K562 (cell line): ENCODE measurements around the gene CD34. TPM values are rescaled to one million over a fixed set of nuclear protein-coding genes. Genes with fewer than 3 reads are reported as not detected.

Source experiments
- CBFA2T3 ChIP-seq: fragments of 450-650 bp; IDR thresholded peaks from 2 replicates; pipeline ENCODE4 v1.6.1; 2017
- CBX1 ChIP-seq: sonication (generic); IDR thresholded peaks from 2 replicates; pipeline ENCODE4 v1.6.1; 2016; ENCODE audit warnings: antibody characterized with exemption, low read depth, mild to moderate bottlenecking
- CLOCK ChIP-seq: fragments of 250-450 bp; sonication (Bioruptor Pico); IDR thresholded peaks from 2 replicates; pipeline ENCODE4 v1.4.0; 2020; ENCODE audit warnings: mild to moderate bottlenecking, moderate library complexity, borderline replicate concordance
- HNRNPLL ChIP-seq: fragments of 200-400 bp; formaldehyde crosslinking; IDR thresholded peaks from 2 replicates; pipeline ENCODE4 v1.6.1; 2017; ENCODE audit warnings: low read length, low read depth, mild to moderate bottlenecking; ENCODE audit not compliant: poor library complexity, severe bottlenecking
- JUND ChIP-seq, 2 experiments: IDR thresholded peaks; 2 replicates in 1 of 2; 3 replicates in 1 of 2; pipeline ENCODE4 v1.6.1; 2011; ENCODE audit warnings: borderline replicate concordance in 2 of 2, low read depth in 2 of 2, low read length in 2 of 2, improper control_type of control experiment in 1 of 2, missing biosample characterization in 1 of 2, missing genetic modification characterization in 1 of 2, missing genetic modification reagents in 1 of 2
- MNT ChIP-seq, 2 experiments: fragments of 450-650 bp; conservative IDR thresholded peaks; 2 replicates each; pipeline ENCODE4 v1.6.1; 2017; ENCODE audit warnings: mild to moderate bottlenecking in 2 of 2, moderate library complexity in 2 of 2
- NFRKB ChIP-seq: fragments of 450-650 bp; IDR thresholded peaks from 2 replicates; pipeline ENCODE4 v1.6.1; 2016; ENCODE audit warnings: low read depth
- NKRF ChIP-seq: fragments of 450-650 bp; IDR thresholded peaks from 2 replicates; pipeline ENCODE4 v1.6.1; 2016; ENCODE audit warnings: borderline replicate concordance
- PREB ChIP-seq: sonication (generic); formaldehyde crosslinking; IDR thresholded peaks from 2 replicates; pipeline ENCODE4 v1.8.1; 2023; ENCODE audit warnings: mild to moderate bottlenecking, missing genetic modification reagents
- SAFB ChIP-seq: fragments of 200-400 bp; formaldehyde crosslinking; IDR thresholded peaks from 2 replicates; pipeline ENCODE4 v1.6.1; 2017; ENCODE audit warnings: low read depth, low read length, borderline replicate concordance
- SIN3B ChIP-seq: fragments of 450-650 bp; IDR thresholded peaks from 2 replicates; pipeline ENCODE4 v1.6.1; 2017; ENCODE audit warnings: low read depth, mild to moderate bottlenecking, moderate library complexity
- SMARCC2 ChIP-seq: fragments of 450-650 bp; IDR thresholded peaks from 2 replicates; pipeline ENCODE4 v1.6.1; 2017; ENCODE audit warnings: antibody characterized with exemption, moderate library complexity, mild to moderate bottlenecking, low read depth
- TEAD1 ChIP-seq, 2 experiments: fragments of 450-650 bp in 1 of 2; sonication (generic) in 1 of 2; formaldehyde crosslinking; IDR thresholded peaks; 2 replicates each; pipeline versions ENCODE4 v1.4.0 to v1.8.0; 2020 to 2022; ENCODE audit warnings: mild to moderate bottlenecking in 2 of 2, missing genetic modification reagents in 1 of 2
- USF1 ChIP-seq: sonication (generic); formaldehyde crosslinking; IDR thresholded peaks from 2 replicates; pipeline ENCODE4 v1.9.0; 2022; ENCODE audit warnings: mild to moderate bottlenecking, missing genetic modification reagents
- USF2 ChIP-seq: sonication (generic); formaldehyde crosslinking; IDR thresholded peaks from 2 replicates; pipeline ENCODE4 v1.5.0; 2020; ENCODE audit warnings: missing genetic modification reagents
- ZNF384 ChIP-seq: IDR thresholded peaks from 2 replicates; pipeline ENCODE4 v1.6.1; 2012; ENCODE audit warnings: low read depth, low read length, improper control_type of control experiment
- ZNF589 ChIP-seq: fragments of 200-800 bp; sonication (Bioruptor generic); IDR thresholded peaks from 2 replicates; pipeline ENCODE4 v1.6.1; 2016; ENCODE audit warnings: low read depth, missing genetic modification characterization, missing compliant biosample characterization
- polyA plus RNA-seq, 8 experiments: library from polyadenylated mRNA; depleted of rRNA in 4 of 8; stranded (reverse) in 5 of 8; unstranded in 3 of 8; fragments of >200 nt; fragmentation: Nextera tagmentation in 2 of 8; fragmentation: Illumina TruSeq in 1 of 8; extraction: Ambion mirVana in 2 of 8; extraction: Trizol in 1 of 8; gene quantifications; 2 replicates each; pipeline versions ENCODE4 v1.2.1 to v1.2.3, GENCODE V29; 2011 to 2014; ENCODE audit warnings: inconsistent platforms in 1 of 8, missing spikeins in 1 of 8
- total RNA-seq, 7 experiments: library from RNA; depleted of rRNA in 6 of 7; stranded (reverse); fragments of >200 nt in 6 of 7; fragmentation: Illumina TruSeq in 2 of 7; extraction: Trizol in 2 of 7; gene quantifications; 2 replicates each; pipeline versions ENCODE4 v1.2.1 to v1.2.3, GENCODE V29; 2011 to 2021; ENCODE audit warnings: low replicate concordance in 1 of 7

Gene CD34
- total and polyA plus RNA-seq, 9 of the 15 experiments (the other 6 are each of a cell fraction or from before 2014, with no cell fraction given): not detected

GRCh38 chr1:207831517-207832327, 79.2 kb downstream of the CD34 start (continued):
- TF ChIP-seq NKRF: no peak
- no peak for TF ChIP-seq ZNF384
- TF ChIP-seq TEAD1 (CRISPR knock-in tag; IDR thresholded peaks at IDR 0.05): peak in 1 of 2 experiments; percentile 24; a peak in 1 of 4 replicates
- TF ChIP-seq CLOCK (CRISPR knock-in tag): 0 out of 2 replicates have a peak, but pooled peaks have one; percentile 65
- peak in 1 of 2 experiments; percentile 25; a peak in 1 of 4 replicates for TF ChIP-seq MNT (conservative IDR thresholded peaks at IDR 0.05)
- no peak for TF ChIP-seq CBFA2T3
- TF ChIP-seq HNRNPLL: no peak
- TF ChIP-seq SMARCC2: no peak
- no peak for TF ChIP-seq SAFB
- no peak for TF ChIP-seq PREB (CRISPR knock-in tag)
- no peak for TF ChIP-seq CBX1
- peak; percentile 79 for TF ChIP-seq USF1
- no peak for TF ChIP-seq JUND (IDR thresholded peaks at IDR 0.05; ENCODE audit: borderline replicate concordance, low read depth, low read length)
- TF ChIP-seq JUND (tag; IDR thresholded peaks at IDR 0.05; ENCODE audit: borderline replicate concordance, low read depth, low read length): no peak
- no peak for TF ChIP-seq SIN3B
- peak; percentile 71 for TF ChIP-seq USF2
- TF ChIP-seq NFRKB: no peak
- peak; percentile 70; the same call in 1 of the 2 replicates for TF ChIP-seq ZNF589 (CRISPR knock-in tag)
